GM12878 (cell line): ENCODE data around the gene CFAP299. TPM values are rescaled to one million over a fixed set of nuclear protein-coding genes. Genes with fewer than 3 reads are reported as not detected.

Experiments used
- ATAC-seq: fragments of 200-7000 bp; cut with Tn5 transposase; 3 replicates; pipeline ENCODE4 v1.9.1; 2020; ENCODE audit warnings: mild to moderate bottlenecking, moderate library complexity
- BruUV-seq: library from RNA; stranded (reverse); fragments of 400-500 nt; replicated peaks from 2 replicates; lab custom pipeline; 2021; lab: Mats Ljungman, UMichigan
- CTCF ChIA-PET: fragments of 300-600 bp; sonication (Branson Sonifier 250); formaldehyde crosslinking; extraction: SDS; loops from one replicate; lab custom pipeline; 2021; ENCODE audit warnings: inconsistent platforms; lab: Yijun Ruan, JAX
- POLR2A ChIA-PET: fragments of 350-600 bp; formaldehyde crosslinking; extraction: SDS; loops from one replicate; lab custom pipeline; 2021; ENCODE audit warnings: inconsistent platforms; lab: Charles Lee
- RAD21 ChIA-PET: fragments of 300-600 bp; sonication (Branson Sonifier 250); formaldehyde crosslinking; loops from one replicate; lab custom pipeline; 2023; ENCODE audit warnings: antibody characterized with exemption; ENCODE audit not compliant: unreplicated experiment; lab: Charles Lee
- SMC1A ChIA-PET: fragments of 300-600 bp; sonication (Branson Sonifier 250); formaldehyde crosslinking; loops from one replicate; lab custom pipeline; 2023; ENCODE audit not compliant: unreplicated experiment, uncharacterized antibody; lab: Charles Lee
- DNase-seq: peaks from one replicate; pipeline ENCODE4 v3.0.0-alpha.2; 2011; ENCODE audit warnings: low read depth, low spot score
- FAIRE-seq: peaks from 3 replicates; lab custom pipeline; 2011; peaks lifted over from hg19 to GRCh38; lab: Jason Lieb, UNC
- H2AFZ ChIP-seq: 2 replicates; pipeline ENCODE4 v1.6.0; 2011; ENCODE audit warnings: low read depth, low read length, control low read depth; ENCODE audit not compliant: control insufficient read depth
- H3K27ac ChIP-seq: 2 replicates; pipeline ENCODE4 v1.5.1; 2011; ENCODE audit warnings: control low read depth; ENCODE audit not compliant: control insufficient read depth, insufficient read depth
- H3K27me3 ChIP-seq, 2 experiments: replicated peaks in 1 of 2; 2 replicates each; pipeline versions ENCODE4 v1.6.0 to v1.6.1; 2011; ENCODE audit warnings: low read length in 1 of 2; ENCODE audit not compliant: control insufficient read depth in 2 of 2, insufficient read depth in 2 of 2
- H3K36me3 ChIP-seq, 2 experiments: 2 replicates each; pipeline ENCODE4 v1.5.1; 2011; ENCODE audit warnings: low read length in 1 of 2; ENCODE audit not compliant: control insufficient read depth in 2 of 2, insufficient read depth in 2 of 2
- H3K4me1 ChIP-seq: 2 replicates; pipeline ENCODE4 v1.6.1; 2011; ENCODE audit warnings: mild to moderate bottlenecking, low read length, moderate library complexity, mixed read lengths; ENCODE audit not compliant: control insufficient read depth, insufficient read depth
- H3K4me2 ChIP-seq: 2 replicates; pipeline ENCODE4 v1.6.0; 2011; ENCODE audit warnings: control low read depth; ENCODE audit not compliant: control insufficient read depth, insufficient read depth
- H3K4me3 ChIP-seq: fragments of 200-600 bp; sonication (generic); 2 replicates; pipeline ENCODE4 v1.5.1; 2016
- H3K79me2 ChIP-seq: 2 replicates; pipeline ENCODE4 v1.6.0; 2011; ENCODE audit warnings: low read length; ENCODE audit not compliant: control insufficient read depth, insufficient read depth
- H3K9ac ChIP-seq: 2 replicates; pipeline ENCODE4 v1.8.0; 2011; ENCODE audit warnings: low read length, control low read depth, mixed read lengths; ENCODE audit not compliant: control insufficient read depth, insufficient read depth
- H3K9me3 ChIP-seq: replicated peaks from 3 replicates; pipeline ENCODE4 v1.5.1; 2011; ENCODE audit warnings: mild to moderate bottlenecking, low read length; ENCODE audit not compliant: control insufficient read depth, insufficient read depth
- H4K20me1 ChIP-seq: 2 replicates; pipeline ENCODE4 v1.6.0; 2011; ENCODE audit not compliant: control insufficient read depth, insufficient read depth
- BCL11A ChIP-seq: IDR thresholded peaks from 2 replicates; pipeline ENCODE4 v1.6.1; 2011; ENCODE audit warnings: low read depth, low read length
- CREM ChIP-seq: IDR thresholded peaks from 2 replicates; pipeline ENCODE4 v1.6.1; 2014; ENCODE audit warnings: antibody characterized with exemption, low read depth
- EP300 ChIP-seq, 2 experiments: fragments of 150-350 bp in 1 of 2; IDR thresholded peaks; 2 replicates each; pipeline ENCODE4 v1.6.1; 2011 to 2012; ENCODE audit warnings: low read depth in 2 of 2, low read length in 2 of 2, borderline replicate concordance in 1 of 2, improper control_type of control experiment in 1 of 2, inconsistent platforms in 1 of 2; ENCODE audit not compliant: control insufficient read depth in 1 of 2
- GABPA ChIP-seq: IDR thresholded peaks from 2 replicates; pipeline ENCODE4 v1.6.1; 2014; ENCODE audit warnings: antibody characterized with exemption, low read depth, mild to moderate bottlenecking, inconsistent platforms
- HDAC6 ChIP-seq: fragments of 200-600 bp; sonication (generic); IDR thresholded peaks from one replicate; pipeline ENCODE4 v1.8.0; 2017; ENCODE audit warnings: antibody characterized with exemption; ENCODE audit not compliant: unreplicated experiment
- KAT2A ChIP-seq: conservative IDR thresholded peaks from 2 replicates; pipeline ENCODE4 v1.6.1; 2011; ENCODE audit warnings: low read depth, low read length; ENCODE audit not compliant: control insufficient read depth
- MXI1 ChIP-seq: fragments of 150-350 bp; IDR thresholded peaks from 2 replicates; pipeline ENCODE4 v1.6.1; 2011; ENCODE audit warnings: low read depth, mild to moderate bottlenecking, inconsistent platforms, low read length, improper control_type of control experiment
- NFIC ChIP-seq: IDR thresholded peaks from 2 replicates; pipeline ENCODE4 v1.6.1; 2012; ENCODE audit warnings: low read depth, mild to moderate bottlenecking, inconsistent platforms, low read length, moderate library complexity
- PBX3 ChIP-seq: IDR thresholded peaks from 2 replicates; pipeline ENCODE4 v1.6.1; 2011; ENCODE audit warnings: mild to moderate bottlenecking, low read depth, low read length, moderate library complexity; ENCODE audit not compliant: insufficient replicate concordance
- PKNOX1 ChIP-seq: fragments of 450-650 bp; IDR thresholded peaks from 2 replicates; pipeline ENCODE4 v1.6.1; 2016; ENCODE audit warnings: mild to moderate bottlenecking
- SMAD1 ChIP-seq: fragments of 450-650 bp; IDR thresholded peaks from 2 replicates; pipeline ENCODE4 v1.6.1; 2018; ENCODE audit warnings: mild to moderate bottlenecking, low read depth; ENCODE audit not compliant: partially characterized antibody
- YY1 ChIP-seq: IDR thresholded peaks from 2 replicates; pipeline ENCODE4 v1.6.1; 2011; ENCODE audit warnings: low read depth, mild to moderate bottlenecking, low read length
- ZNF24 ChIP-seq: fragments of 450-650 bp; IDR thresholded peaks from 2 replicates; pipeline ENCODE4 v1.6.1; 2017; ENCODE audit warnings: antibody characterized with exemption, mild to moderate bottlenecking
- ZNF384 ChIP-seq: IDR thresholded peaks from 2 replicates; pipeline ENCODE4 v1.6.1; 2012; ENCODE audit warnings: low read depth, mild to moderate bottlenecking, low read length, improper control_type of control experiment, borderline replicate concordance
- ZNF622 ChIP-seq: fragments of 450-650 bp; IDR thresholded peaks from 2 replicates; pipeline ENCODE4 v1.6.1; 2017; ENCODE audit warnings: mild to moderate bottlenecking, inconsistent platforms
- WGBS: methylation state at CpG from one replicate; pipeline ENCODE4 v1.1.6; 2016; ENCODE audit warnings: low lambda C conversion rate; ENCODE audit not compliant: insufficient replicate concordance, insufficient coverage; ENCODE audit errors: missing lambda C conversion rate; 5-methylcytosine and 5-hydroxymethylcytosine counted together
- in situ Hi-C: fragments of 300-500 bp; cut with MboI; formaldehyde crosslinking; loops from 9 replicates; pipeline ENCODE4 v1.14.3; 2018; ENCODE audit warnings: mixed read lengths
- intact Hi-C: fragments of 100-400 bp; cut with micrococcal nuclease; formaldehyde crosslinking; loops from one replicate; pipeline ENCODE4 v1.14.2; 2022; ENCODE audit not compliant: unreplicated experiment
- polyA plus RNA-seq, 11 experiments: library from polyadenylated mRNA; depleted of rRNA in 4 of 11; unstranded in 6 of 11; stranded (reverse) in 5 of 11; fragments of >200 nt; fragmentation: Nextera tagmentation in 4 of 11; fragmentation: Illumina TruSeq in 1 of 11; extraction: Ambion mirVana in 4 of 11; extraction: Trizol in 1 of 11; gene quantifications; 1 replicate in 1 of 11; 2 replicates in 10 of 11; pipeline versions ENCODE4 v1.2.1 to v1.2.3, GENCODE V29; 2011 to 2016; ENCODE audit warnings: inconsistent platforms in 2 of 11, missing spikeins in 2 of 11, low read depth in 1 of 11
- total RNA-seq, 4 experiments: library from RNA; depleted of rRNA in 3 of 4; stranded (reverse); fragments of >200 nt in 3 of 4; fragmentation: Illumina TruSeq in 1 of 4; extraction: Trizol in 1 of 4; gene quantifications; 2 replicates each; pipeline versions ENCODE4 v1.2.1 to v1.2.3, GENCODE V29; 2013 to 2021
- TF ChIP-seq, protein P1 (sequence below): fragments of 150-350 bp; IDR thresholded peaks from 2 replicates; pipeline ENCODE4 v1.6.1; 2014; ENCODE audit warnings: mild to moderate bottlenecking, low read depth, low read length
- TF ChIP-seq, protein P2 (sequence below): fragments of 450-650 bp; IDR thresholded peaks from 2 replicates; pipeline ENCODE4 v1.6.1; 2017; ENCODE audit warnings: low read depth, mild to moderate bottlenecking, moderate library complexity

The CFAP299 gene
- total and polyA plus RNA-seq, 10 of the 15 experiments (the other 5 are each of a cell fraction or from before 2014, with no cell fraction given): 0.06 to 0.34 TPM; not detected in 8

DNA sequence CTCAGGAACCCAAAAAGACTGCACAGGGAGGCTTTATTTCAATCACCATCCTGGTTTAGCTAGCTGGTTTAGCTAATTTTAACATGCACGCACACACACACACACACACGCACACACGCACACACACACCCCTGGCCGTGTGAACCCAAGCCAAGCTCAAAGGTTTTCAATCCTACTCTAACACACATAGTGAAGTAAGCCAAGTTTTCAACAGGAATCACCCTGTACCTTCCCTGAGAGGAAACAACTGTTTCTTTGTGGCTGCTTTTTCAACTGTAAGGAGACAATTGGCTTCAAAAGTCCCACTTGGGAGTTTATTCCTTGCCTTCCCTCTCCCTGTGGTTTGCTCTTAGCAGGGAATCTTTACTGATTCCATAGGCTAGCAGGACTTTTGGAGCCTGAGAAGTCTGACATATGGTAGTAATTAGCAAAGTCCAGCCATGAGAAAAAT, 596.1 kb downstream of the CFAP299 start:
- Histone ChIP-seq H3K4me3 (no peak overlapping the region), H3K27ac (no peak overlapping the region), H3K4me1 (no peaks in the 10 kb centered on the region), H2AFZ (no peak overlapping the region), H3K27me3 (no peaks in the 10 kb centered on the region), H3K9ac (no peak overlapping the region), H3K36me3 (no peaks in the 10 kb centered on the region), H3K79me2 (no peaks in the 10 kb centered on the region), H4K20me1 (no peaks in the 10 kb centered on the region), H3K4me2 (no peak overlapping the region), H3K9me3 (no peaks in the 10 kb centered on the region)
- RAD21 ChIA-PET: no interaction called here
- POLR2A ChIA-PET: no interaction called here
- TF ChIP-seq, protein P1, sequence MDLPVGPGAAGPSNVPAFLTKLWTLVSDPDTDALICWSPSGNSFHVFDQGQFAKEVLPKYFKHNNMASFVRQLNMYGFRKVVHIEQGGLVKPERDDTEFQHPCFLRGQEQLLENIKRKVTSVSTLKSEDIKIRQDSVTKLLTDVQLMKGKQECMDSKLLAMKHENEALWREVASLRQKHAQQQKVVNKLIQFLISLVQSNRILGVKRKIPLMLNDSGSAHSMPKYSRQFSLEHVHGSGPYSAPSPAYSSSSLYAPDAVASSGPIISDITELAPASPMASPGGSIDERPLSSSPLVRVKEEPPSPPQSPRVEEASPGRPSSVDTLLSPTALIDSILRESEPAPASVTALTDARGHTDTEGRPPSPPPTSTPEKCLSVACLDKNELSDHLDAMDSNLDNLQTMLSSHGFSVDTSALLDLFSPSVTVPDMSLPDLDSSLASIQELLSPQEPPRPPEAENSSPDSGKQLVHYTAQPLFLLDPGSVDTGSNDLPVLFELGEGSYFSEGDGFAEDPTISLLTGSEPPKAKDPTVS: no peak
- no peak for TF ChIP-seq PKNOX1
- TF ChIP-seq ZNF622: no peak
- no peak for TF ChIP-seq SMAD1
- no peak for TF ChIP-seq EP300 (IDR thresholded peaks at IDR 0.05; ENCODE audit: borderline replicate concordance in 1 of 2, control insufficient read depth in 1 of 2, low read depth in 2 of 2, low read length in 2 of 2)
- no peak for TF ChIP-seq MXI1
- TF ChIP-seq YY1: no peak
- no peak for TF ChIP-seq PBX3
- TF ChIP-seq, protein P2, sequence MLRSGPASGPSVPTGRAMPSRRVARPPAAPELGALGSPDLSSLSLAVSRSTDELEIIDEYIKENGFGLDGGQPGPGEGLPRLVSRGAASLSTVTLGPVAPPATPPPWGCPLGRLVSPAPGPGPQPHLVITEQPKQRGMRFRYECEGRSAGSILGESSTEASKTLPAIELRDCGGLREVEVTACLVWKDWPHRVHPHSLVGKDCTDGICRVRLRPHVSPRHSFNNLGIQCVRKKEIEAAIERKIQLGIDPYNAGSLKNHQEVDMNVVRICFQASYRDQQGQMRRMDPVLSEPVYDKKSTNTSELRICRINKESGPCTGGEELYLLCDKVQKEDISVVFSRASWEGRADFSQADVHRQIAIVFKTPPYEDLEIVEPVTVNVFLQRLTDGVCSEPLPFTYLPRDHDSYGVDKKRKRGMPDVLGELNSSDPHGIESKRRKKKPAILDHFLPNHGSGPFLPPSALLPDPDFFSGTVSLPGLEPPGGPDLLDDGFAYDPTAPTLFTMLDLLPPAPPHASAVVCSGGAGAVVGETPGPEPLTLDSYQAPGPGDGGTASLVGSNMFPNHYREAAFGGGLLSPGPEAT: no peak
- no peak for TF ChIP-seq HDAC6
- no peak for TF ChIP-seq KAT2A
- TF ChIP-seq BCL11A: no peak
- no peak for TF ChIP-seq NFIC
- no peak for TF ChIP-seq ZNF24
- TF ChIP-seq CREM: no peak
- no peak for TF ChIP-seq GABPA
- TF ChIP-seq ZNF384: no peak
- no peak for DNase-seq
- no TSS peak for BruUV-seq
- CTCF ChIA-PET: interaction anchor here (1.0 kb wide), 1 partner anchor 58 kb away, joined by 3 read pairs; no protein-coding TSS in a partner anchor
- in situ Hi-C loops: no loop called here
- no peak for FAIRE-seq
- SMC1A ChIA-PET: no interaction called here
- intact Hi-C loops: no loop called here
- WGBS: 84% methylated on average over 4 of the region's 4 CpGs
- ATAC-seq: no peak
